Vagina (tissue), 2 donors: ENCODE data around the gene PSAPL1. TPM values are rescaled to one million over a fixed set of nuclear protein-coding genes. Genes with fewer than 3 reads are reported as not detected.

Experiments used
- DNase-seq, 2 donors: peaks; one replicate each; pipeline ENCODE4 v3.0.0-alpha.2; 2017; ENCODE audit errors: extremely low spot score in 2 of 2
- H3K27ac ChIP-seq: fragments of 200-600 bp; sonication (generic); one replicate; pipeline ENCODE4 v1.5.1; 2019
- H3K27me3 ChIP-seq: fragments of 200-600 bp; sonication (generic); one replicate; pipeline ENCODE4 v1.5.1; 2019
- H3K36me3 ChIP-seq, 2 donors: fragments of 200-600 bp; sonication (generic); one replicate each; pipeline ENCODE4 v1.5.1; 2017 to 2019
- H3K4me1 ChIP-seq: fragments of 200-600 bp; sonication (generic); one replicate; pipeline ENCODE4 v1.5.1; 2019
- H3K4me3 ChIP-seq, 2 donors: fragments of 200-600 bp; sonication (generic); 1 replicate in 1 of 2; 2 replicates in 1 of 2; pipeline ENCODE4 v1.5.1; 2016 to 2019
- H3K9me3 ChIP-seq: fragments of 200-600 bp; sonication (generic); one replicate; pipeline ENCODE4 v1.5.1; 2019
- CTCF ChIP-seq, 3 experiments: fragments of 450-650 bp in 2 of 3; fragments of 200-600 bp in 1 of 3; sonication (generic) in 1 of 3; IDR thresholded peaks; one replicate each; pipeline ENCODE4 v1.5.1; 2017 to 2019; ENCODE audit warnings: antibody characterized with exemption in 3 of 3, mild to moderate bottlenecking in 2 of 3, moderate library complexity in 2 of 3
- POLR2A ChIP-seq, 2 donors: fragments of 450-650 bp; IDR thresholded peaks; one replicate each; pipeline ENCODE4 v1.6.1; 2017; ENCODE audit warnings: antibody characterized with exemption in 2 of 2, mild to moderate bottlenecking in 2 of 2, moderate library complexity in 2 of 2
- POLR2AphosphoS5 ChIP-seq, 2 donors: sonication (generic); formaldehyde crosslinking; IDR thresholded peaks; one replicate each; pipeline ENCODE4 v1.9.0; 2017; ENCODE audit warnings: antibody characterized with exemption in 2 of 2, mild to moderate bottlenecking in 2 of 2, low read depth in 1 of 2; ENCODE audit not compliant: insufficient read depth in 1 of 2
- intact Hi-C: fragments of 100-400 bp; cut with DNase I; formaldehyde crosslinking; loops from one replicate; pipeline ENCODE4 v1.15.1; 2023
- microRNA-seq: library from miRNA; unstranded; fragments of <30 nt; microRNA quantifications from one replicate; pipeline ENCODE4, GENCODE V29; 2017; ENCODE audit warnings: borderline number of aligned reads, borderline replicate concordance
- small RNA-seq: library from RNA; depleted of rRNA; stranded (forward); fragments of <200 nt; gene quantifications from one replicate; pipeline ENCODE3, GENCODE V24; 2016
- total RNA-seq: library from RNA; depleted of rRNA; stranded (reverse); fragments of >200 nt; gene quantifications from one replicate; pipeline ENCODE4 v1.2.3, GENCODE V29; 2016

PSAPL1 gene
- total RNA-seq, 1 donor from 2014 or later = not detected

- no peak for DNase-seq
- intact Hi-C loops = no loop called here
- TF ChIP-seq POLR2A (IDR thresholded peaks at IDR 0.05) (no peak), POLR2AphosphoS5 (IDR thresholded peaks at IDR 0.05; ENCODE audit: insufficient read depth in 1 of 2, low read depth in 1 of 2) (no peak), CTCF (IDR thresholded peaks at IDR 0.05) (no peak)
These were observed 52.7 kb downstream of the PSAPL1 start for GRCh38 chr4:7381890-7382633.

DNA sequence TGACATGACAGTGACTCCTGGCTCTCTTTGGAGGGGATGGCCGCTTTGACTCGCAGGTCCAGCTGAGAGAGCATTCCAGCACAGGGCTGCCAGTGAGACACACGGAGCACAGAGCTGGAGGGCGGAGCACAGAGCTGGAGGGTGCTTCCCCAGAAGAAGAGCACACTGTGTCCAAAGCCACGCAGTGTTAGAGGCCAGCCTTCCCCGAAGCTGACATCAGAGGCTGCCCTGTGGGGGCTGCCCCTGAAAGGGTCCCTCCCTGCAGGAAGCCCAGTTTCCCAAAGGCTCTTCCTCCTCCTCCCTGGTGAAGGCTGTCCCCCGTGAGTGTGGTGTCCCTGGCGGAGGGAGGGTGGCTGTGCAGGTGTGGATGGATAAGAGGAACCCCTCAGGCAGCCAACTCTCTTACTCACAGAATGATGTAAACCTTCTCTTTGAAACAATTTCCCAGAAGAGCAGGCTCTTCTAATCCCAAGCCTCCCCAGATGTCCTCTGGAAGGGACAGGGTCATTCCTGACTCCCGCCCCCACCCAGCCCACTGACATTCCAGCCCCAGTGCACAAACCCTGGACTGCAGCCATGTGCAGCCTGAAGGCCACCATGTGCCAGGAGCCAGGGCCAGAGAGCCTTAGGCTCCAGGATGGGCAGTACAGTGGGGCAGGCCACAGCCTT lies 53.4 kb downstream of the PSAPL1 start:
- Histone ChIP-seq H3K4me3 (no peak overlapping the region), H3K27me3 (no peaks in the 10 kb centered on the region), H3K4me1 (peaks cover 11% of the 10 kb centered on the region), H3K27ac (no peak overlapping the region), H3K9me3 (no peaks in the 10 kb centered on the region), H3K36me3 (no peaks in the 10 kb centered on the region)
- DNase-seq = no peak
- TF ChIP-seq CTCF (IDR thresholded peaks at IDR 0.05) = no peak
- no peak for TF ChIP-seq POLR2A (IDR thresholded peaks at IDR 0.05)
- TF ChIP-seq POLR2AphosphoS5 (IDR thresholded peaks at IDR 0.05; ENCODE audit: insufficient read depth in 1 of 2, low read depth in 1 of 2) = no peak
- intact Hi-C loops = no loop called here

More at GRCh38 chr4:7381890-7382633, 52.7 kb downstream of the PSAPL1 start:
- H3K4me1 ChIP-seq = peaks cover 8% of the 10 kb centered on the region
- H3K4me3 ChIP-seq = no peak overlapping the region
- no peak overlapping the region for H3K27ac ChIP-seq
- H3K27me3 ChIP-seq = no peaks in the 10 kb centered on the region
- H3K9me3 ChIP-seq = no peaks in the 10 kb centered on the region
- H3K36me3 ChIP-seq = no peaks in the 10 kb centered on the region

Small RNA genes lying within 50 kb of the gene (microRNA-seq; reads per million reads assigned to microRNA genes)
- not detected for gene MIR4274

Small RNA genes lying within 50 kb of the gene (small RNA-seq; reads per million reads assigned to genes)
- not detected for gene MIR4274

Other genes with a start within 250 kb of the PSAPL1 start
- gene SORCS2, start 242.4 kb downstream of the PSAPL1 start, total RNA-seq = 5.4 TPM